WERI-Rb-1 (cell line): ENCODE measurements around the gene WASF1.

Source experiments
- DNase-seq: peaks from one replicate; pipeline ENCODE4 v3.0.0-alpha.2; 2020
- H3K27ac ChIP-seq: fragments of 250-450 bp; sonication (Bioruptor Pico); 2 replicates; pipeline ENCODE4 v1.5.1; 2020; ENCODE audit warnings: mild to moderate bottlenecking, moderate library complexity
- H3K27me3 ChIP-seq: fragments of 250-450 bp; sonication (Bioruptor Pico); 2 replicates; pipeline ENCODE4 v1.5.1; 2021; ENCODE audit warnings: mild to moderate bottlenecking, low read depth, moderate library complexity; ENCODE audit not compliant: insufficient read depth, severe bottlenecking
- H3K36me3 ChIP-seq: fragments of 250-450 bp; sonication (Bioruptor Pico); 2 replicates; pipeline ENCODE4 v1.5.1; 2020; ENCODE audit warnings: mild to moderate bottlenecking, moderate library complexity
- H3K4me3 ChIP-seq: 2 replicates; pipeline ENCODE4 v1.5.1; 2011; ENCODE audit warnings: low read depth, mild to moderate bottlenecking, control low read depth, low read length
- H3K9me3 ChIP-seq: fragments of 250-450 bp; sonication (Bioruptor Pico); 2 replicates; pipeline ENCODE4 v1.5.1; 2021; ENCODE audit warnings: mild to moderate bottlenecking, moderate library complexity; ENCODE audit not compliant: severe bottlenecking
- CTCF ChIP-seq: IDR thresholded peaks from 2 replicates; pipeline ENCODE4 v1.5.1; 2011; ENCODE audit warnings: low read depth, mild to moderate bottlenecking, control low read depth, inconsistent platforms, low read length

Gene WASF1

GRCh38 chr6:110179406-110180227 lies at the start of gene WASF1:
WASF1 (minus strand) TSS chr6:110179670; CDS start chr6:110127601, 52,069 bp downstream.
- DNase-seq: peak; percentile 96
- Histone ChIP-seq H3K27ac (peak within 1 kb of the TSS; percentile 99), H3K4me3 (peak within 1 kb of the TSS; percentile 80), H3K9me3 (no peaks in the 10 kb centered on the region), H3K36me3 (no peaks in the 10 kb centered on the region; the same call in 1 of the 2 replicates), H3K27me3 (no peaks in the 10 kb centered on the region)
- TF ChIP-seq CTCF: no peak

- no peak overlapping the region for H3K4me3 ChIP-seq
- no peaks in the 10 kb centered on the region for H3K27me3 ChIP-seq
- DNase-seq: no peak
- TF ChIP-seq CTCF: no peak
- no peaks in the 10 kb centered on the region for H3K9me3 ChIP-seq
- no peak overlapping the region for H3K27ac ChIP-seq
- peaks cover 11% of the 10 kb centered on the region for H3K36me3 ChIP-seq
These were observed 46.8 kb upstream of the WASF1 start for GRCh38 chr6:110226261-110226660.

- no peaks in the 10 kb centered on the region for H3K27me3 ChIP-seq
- no peak for TF ChIP-seq CTCF
- H3K27ac ChIP-seq: no peak overlapping the region
- no peaks in the 10 kb centered on the region for H3K9me3 ChIP-seq
- DNase-seq: no peak
- peaks cover 40% of the 10 kb centered on the region for H3K36me3 ChIP-seq
- no peak overlapping the region for H3K4me3 ChIP-seq
These were observed 42.3 kb upstream of the WASF1 start for GRCh38 chr6:110221738-110222137.

- H3K9me3 ChIP-seq: no peaks in the 10 kb centered on the region
- H3K27me3 ChIP-seq: no peaks in the 10 kb centered on the region
- TF ChIP-seq CTCF: no peak
- H3K4me3 ChIP-seq: no peak overlapping the region
- H3K36me3 ChIP-seq: peaks cover 56% of the 10 kb centered on the region
- H3K27ac ChIP-seq: no peak overlapping the region
- no peak for DNase-seq
These were observed 37.8 kb upstream of the WASF1 start for GRCh38 chr6:110217266-110217665.

GRCh38 chr6:110216140-110216539 lies 36.7 kb upstream of the WASF1 start:
- Histone ChIP-seq H3K27me3 (no peaks in the 10 kb centered on the region), H3K36me3 (peaks cover 61% of the 10 kb centered on the region), H3K27ac (no peak overlapping the region), H3K9me3 (no peaks in the 10 kb centered on the region), H3K4me3 (no peak overlapping the region)
- no peak for TF ChIP-seq CTCF
- DNase-seq: no peak
